ENCODE measurements around the gene GID8.

GID8 gene

GRCh38 chr20:62935968-62936585 is 1.9 kb upstream of the GID8 start:
- FAIRE-seq: no peak
- TF ChIP-seq POLR2A (IDR thresholded peaks at IDR 0.05; ENCODE audit: low read depth, low read length): no peak
- no peak for DNase-seq (ENCODE audit: insufficient read length, low spot score)

DNA sequence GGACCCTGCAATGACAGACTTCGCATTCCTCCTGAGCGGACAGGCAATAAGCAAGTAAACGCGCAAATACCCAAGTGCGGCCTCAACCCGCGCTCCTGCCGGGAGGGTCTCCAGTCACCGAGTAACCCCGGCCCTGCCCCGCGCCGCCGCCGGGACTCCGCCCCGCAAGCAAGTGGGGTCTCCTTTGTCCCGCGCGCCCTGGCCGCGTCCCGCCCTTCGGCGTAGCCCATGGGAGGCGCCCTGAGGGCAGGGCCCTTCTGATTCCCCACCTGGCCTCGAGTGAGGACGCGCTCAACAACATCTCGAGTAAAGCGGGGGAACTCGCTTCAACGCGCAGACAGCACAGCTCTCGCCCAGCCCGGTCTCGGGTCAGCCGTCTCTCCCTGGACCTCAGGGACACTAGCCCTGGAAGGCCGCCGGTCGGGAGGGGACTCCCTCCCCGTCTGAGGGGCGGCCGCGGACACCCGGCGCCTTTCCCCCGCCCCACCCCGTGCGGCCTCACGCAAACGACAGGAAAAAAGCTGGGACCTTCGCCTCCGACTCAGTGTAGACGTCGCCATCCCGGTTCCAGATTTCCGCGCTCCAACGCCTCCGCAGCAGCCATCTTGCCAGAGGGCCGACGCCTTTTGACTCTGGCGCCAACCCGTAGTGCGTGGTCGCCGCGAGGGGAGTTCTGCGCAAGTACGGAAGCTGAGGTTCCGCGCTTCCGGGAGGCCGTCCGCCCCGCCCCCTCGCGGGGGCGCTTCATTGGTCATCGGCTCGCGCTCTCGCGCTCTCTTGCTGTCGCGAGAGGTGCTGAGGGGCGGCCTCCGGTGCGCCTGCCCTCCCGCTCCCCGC is 461 bp upstream of the GID8 start:
- DNase-seq (ENCODE audit: insufficient read length, low spot score): peak; percentile 94
- TF ChIP-seq POLR2A (IDR thresholded peaks at IDR 0.05; ENCODE audit: low read depth, low read length): peak; percentile 92
- FAIRE-seq: no peak

DNA sequence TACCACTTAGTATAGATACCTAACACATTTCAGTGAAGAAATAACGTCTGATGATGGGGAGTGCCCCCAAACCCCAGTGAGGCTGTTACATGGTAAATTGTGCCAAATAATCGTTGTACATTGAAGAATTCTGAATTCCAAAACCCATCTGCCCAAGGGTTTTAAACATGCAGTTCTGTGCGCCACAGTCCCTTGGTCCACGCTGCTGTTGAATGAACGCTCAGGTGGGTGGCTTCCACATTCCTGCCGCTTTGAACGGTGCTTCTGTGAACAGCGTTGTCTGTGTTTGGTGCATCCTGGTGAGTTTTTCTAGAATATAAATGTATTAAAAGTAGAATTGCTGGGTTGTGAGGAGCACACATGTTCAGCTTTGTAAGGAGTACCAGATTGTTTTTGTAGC is 2.9 kb downstream of the GID8 start:
- FAIRE-seq (no peak), DNase-seq (ENCODE audit: insufficient read length, low spot score) (no peak)
- TF ChIP-seq POLR2A (IDR thresholded peaks at IDR 0.05; ENCODE audit: low read depth, low read length): no peak

DNA sequence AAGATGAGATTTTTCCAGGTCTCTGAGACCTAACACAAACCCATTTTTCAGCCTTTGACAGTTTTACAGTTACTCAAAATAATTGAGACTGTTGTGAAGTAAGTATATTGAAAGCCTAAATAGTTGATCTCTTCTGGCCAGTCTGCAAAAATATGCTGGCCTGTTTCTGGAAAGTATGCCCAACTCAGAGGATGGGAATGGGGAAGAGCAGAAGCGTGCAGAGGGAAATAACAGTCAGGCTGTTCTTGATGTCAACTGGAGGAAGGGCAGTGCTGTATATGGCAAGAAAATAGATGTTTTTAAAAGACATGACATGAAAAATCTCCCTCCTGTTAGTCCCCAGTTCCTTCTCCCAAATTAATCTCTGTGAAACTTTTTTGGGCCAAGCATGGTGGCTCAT is 3.8 kb downstream of the GID8 start:
- FAIRE-seq (no peak), DNase-seq (ENCODE audit: insufficient read length, low spot score) (no peak)
- no peak for TF ChIP-seq POLR2A (IDR thresholded peaks at IDR 0.05; ENCODE audit: low read depth, low read length)

- no peak for DNase-seq (ENCODE audit: insufficient read length, low spot score)
- no peak for TF ChIP-seq POLR2A (IDR thresholded peaks at IDR 0.05; ENCODE audit: low read depth, low read length)
- no peak for FAIRE-seq
Observed at GRCh38 chr20:62942456-62942855, 4.5 kb downstream of the GID8 start.

- no peak for DNase-seq (ENCODE audit: insufficient read length, low spot score)
- no peak for FAIRE-seq
- no peak for TF ChIP-seq POLR2A (IDR thresholded peaks at IDR 0.05; ENCODE audit: low read depth, low read length)
Observed at GRCh38 chr20:62943396-62943795, 5.4 kb downstream of the GID8 start.

DNA sequence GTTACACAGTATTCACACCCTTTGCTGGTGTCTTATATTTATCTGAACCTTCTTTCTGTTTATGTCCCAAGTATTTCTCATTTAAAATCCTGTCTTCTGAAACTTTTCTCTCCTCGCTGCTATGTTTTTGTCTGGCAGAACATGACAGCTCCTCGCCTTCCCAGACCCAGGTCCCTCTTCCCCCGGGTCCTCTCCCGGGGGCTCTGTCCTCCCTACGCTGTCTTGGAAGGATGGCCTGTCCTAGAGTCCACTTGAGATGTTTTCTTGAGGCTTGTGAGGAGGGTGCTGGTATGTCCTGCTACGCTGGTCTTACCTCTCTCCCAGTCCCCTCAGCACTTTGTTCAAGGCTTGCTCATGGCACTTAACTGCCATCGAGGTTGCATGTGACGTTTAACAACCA is 6.2 kb downstream of the GID8 start:
- TF ChIP-seq POLR2A (IDR thresholded peaks at IDR 0.05; ENCODE audit: low read depth, low read length): no peak
- FAIRE-seq (no peak), DNase-seq (ENCODE audit: insufficient read length, low spot score) (no peak)

DNA sequence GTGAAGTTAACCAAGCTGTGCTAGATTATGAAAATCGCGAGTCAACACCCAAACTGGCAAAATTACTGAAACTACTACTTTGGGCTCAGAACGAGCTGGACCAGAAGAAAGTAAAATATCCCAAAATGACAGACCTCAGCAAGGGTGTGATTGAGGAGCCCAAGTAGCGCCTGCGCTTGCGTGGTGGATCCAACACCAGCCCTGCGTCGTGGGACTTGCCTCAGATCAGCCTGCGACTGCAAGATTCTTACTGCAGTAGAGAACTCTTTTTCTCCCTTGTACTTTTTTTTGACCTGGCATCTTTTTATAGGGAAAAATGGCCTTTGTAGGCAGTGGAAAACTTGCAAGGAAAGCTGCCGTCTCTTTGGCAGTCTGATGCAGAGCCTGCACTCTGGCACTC is 6.8 kb downstream of the GID8 start:
- no peak for DNase-seq (ENCODE audit: insufficient read length, low spot score)
- FAIRE-seq: no peak
- no peak for TF ChIP-seq POLR2A (IDR thresholded peaks at IDR 0.05; ENCODE audit: low read depth, low read length)

DNA sequence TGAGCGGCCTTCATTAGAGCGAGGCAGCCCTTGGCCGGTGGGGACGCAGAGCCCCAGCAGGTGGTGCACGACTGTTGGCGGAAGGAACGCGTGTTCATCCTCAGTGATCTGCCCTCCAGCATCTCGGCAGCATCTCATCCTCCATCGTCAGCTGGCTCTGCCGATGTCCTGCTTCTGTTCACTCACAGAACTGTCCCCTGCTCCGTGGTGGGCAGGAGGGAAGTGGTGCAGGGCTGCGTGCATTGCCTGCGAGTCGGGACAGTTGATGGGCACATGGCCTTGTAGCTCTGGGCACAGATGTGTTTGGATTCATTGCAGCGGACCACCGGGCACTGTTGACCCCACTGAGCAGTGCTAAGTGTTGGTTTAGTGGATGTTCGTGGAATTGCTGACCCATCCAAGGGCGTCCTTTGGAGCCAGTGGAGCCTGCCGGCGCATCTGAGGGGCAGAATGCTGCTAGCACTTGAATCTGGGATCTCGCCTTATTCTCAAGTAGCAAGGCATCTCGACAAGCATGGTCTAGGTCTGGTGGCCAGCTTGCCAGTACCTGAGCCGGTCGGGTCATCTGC is 7.9 kb downstream of the GID8 start:
- no peak for FAIRE-seq
- no peak for TF ChIP-seq POLR2A (IDR thresholded peaks at IDR 0.05; ENCODE audit: low read depth, low read length)
- DNase-seq (ENCODE audit: insufficient read length, low spot score): no peak

- no peak for FAIRE-seq
- no peak for TF ChIP-seq POLR2A (IDR thresholded peaks at IDR 0.05; ENCODE audit: low read depth, low read length)
- no peak for DNase-seq (ENCODE audit: insufficient read length, low spot score)
Observed at GRCh38 chr20:62946918-62947317, 9.0 kb downstream of the GID8 start.

- DNase-seq (ENCODE audit: insufficient read length, low spot score): no peak
- no peak for TF ChIP-seq POLR2A (IDR thresholded peaks at IDR 0.05; ENCODE audit: low read depth, low read length)
- no peak for FAIRE-seq
Observed at GRCh38 chr20:62947532-62948300, 9.8 kb downstream of the GID8 start.

GRCh38 chr20:62949153-62949821 is 11.3 kb downstream of the GID8 start:
- DNase-seq (ENCODE audit: insufficient read length, low spot score): no peak
- no peak for TF ChIP-seq POLR2A (IDR thresholded peaks at IDR 0.05; ENCODE audit: low read depth, low read length)

GRCh38 chr20:62949962-62950361 is 12.0 kb downstream of the GID8 start:
- FAIRE-seq (no peak), DNase-seq (ENCODE audit: insufficient read length, low spot score) (no peak)
- TF ChIP-seq POLR2A (IDR thresholded peaks at IDR 0.05; ENCODE audit: low read depth, low read length): no peak

More at GRCh38 chr20:62949153-62949821, 11.3 kb downstream of the GID8 start:
- FAIRE-seq: no peak

GRCh38 chr20:62950741-62951140 is 12.8 kb downstream of the GID8 start:
- FAIRE-seq (no peak), DNase-seq (ENCODE audit: insufficient read length, low spot score) (no peak)
- no peak for TF ChIP-seq POLR2A (IDR thresholded peaks at IDR 0.05; ENCODE audit: low read depth, low read length)

Data from H54 (cell line).